Measurements from ENCODE around the gene FNDC3B.

GRCh38 chr3:172402090-172402489 lies 362.7 kb downstream of the FNDC3B start:
- TF ChIP-seq RCOR1 (IDR thresholded peaks at IDR 0.05; ENCODE audit: borderline replicate concordance in 1 of 2, low read depth in 2 of 2, low read length in 2 of 2) (no peak), NFRKB (IDR thresholded peaks at IDR 0.05; ENCODE audit: low read depth) (no peak), SP1 (CRISPR knock-in tag; IDR thresholded peaks at IDR 0.05) (no peak)
